Bronchial epithelial cell (primary cell): ENCODE measurements around the gene RAD1. TPM values are rescaled to one million over a fixed set of nuclear protein-coding genes. Genes with fewer than 3 reads are reported as not detected.

ENCODE experiments used
- DNase-seq: peaks from one replicate; pipeline ENCODE4 v3.0.0-alpha.2; 2010; ENCODE audit warnings: low read depth
- FAIRE-seq: peaks from 2 replicates; lab custom pipeline; 2011; peaks lifted over from hg19 to GRCh38; lab: Jason Lieb, UNC
- H3K27me3 ChIP-seq: 2 replicates; pipeline ENCODE4 v1.5.1; 2011; ENCODE audit warnings: low read length; ENCODE audit not compliant: control insufficient read depth, insufficient read depth
- H3K36me3 ChIP-seq: 2 replicates; pipeline ENCODE4 v1.5.1; 2011; ENCODE audit warnings: low read length; ENCODE audit not compliant: control insufficient read depth, insufficient read depth
- H3K4me3 ChIP-seq: 2 replicates; pipeline ENCODE4 v1.5.1; 2011; ENCODE audit warnings: mild to moderate bottlenecking, low read depth, low read length, control low read depth
- CTCF ChIP-seq: IDR thresholded peaks from 2 replicates; pipeline ENCODE4 v1.5.1; 2011; ENCODE audit warnings: mild to moderate bottlenecking, moderate library complexity, low read length, control low read depth, inconsistent platforms; ENCODE audit not compliant: insufficient read depth, severe bottlenecking
- total RNA-seq: library from RNA; depleted of rRNA; stranded (reverse); fragments of >200 nt; gene quantifications from 2 replicates; pipeline ENCODE4 v1.2.1, GENCODE V29; 2014

Gene RAD1
- 14.2 and 15.8 TPM in 2 replicates for total RNA-seq

GRCh38 chr5:34915139-34915855 is at the start of gene RAD1, which contains the start of gene BRIX1:
Gene RAD1 (minus strand): TSS chr5:34915504. CDS start chr5:34914892, 612 bp downstream.
Gene BRIX1 (plus strand): TSS chr5:34915711. CDS start chr5:34915739, 28 bp downstream.
- FAIRE-seq, result no peak
- peak; percentile 92 for DNase-seq
- Histone ChIP-seq H3K4me3 (peak within 1 kb of the TSS; percentile 92), H3K27me3 (no peaks in the 10 kb centered on the region), H3K36me3 (peaks cover 2% of the 10 kb centered on the region)
- TF ChIP-seq CTCF, result no peak

DNA sequence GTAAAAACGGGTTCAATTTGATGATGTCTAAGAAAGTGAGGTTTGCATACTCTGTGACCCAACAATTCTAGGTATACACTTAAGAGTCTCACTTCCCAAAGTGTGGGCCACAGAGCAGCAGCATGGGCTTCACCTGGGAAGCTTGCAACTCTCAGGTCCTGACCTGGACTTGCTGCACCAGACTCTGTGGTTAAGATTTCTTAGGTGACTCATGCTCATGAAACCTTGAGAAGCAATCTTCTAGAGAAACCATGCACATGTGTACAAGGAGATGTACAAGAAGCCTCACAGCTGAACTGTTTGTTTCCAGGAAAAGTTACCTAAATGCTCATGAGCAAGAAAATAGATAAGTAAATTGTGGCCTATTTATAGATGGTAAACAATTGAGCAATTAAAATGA is 44.0 kb upstream of the RAD1 start:
- TF ChIP-seq CTCF, result no peak
- Histone ChIP-seq H3K27me3 (no peaks in the 10 kb centered on the region), H3K4me3 (no peak overlapping the region), H3K36me3 (no peaks in the 10 kb centered on the region)
- FAIRE-seq, result no peak
- DNase-seq, result peak; percentile 70

- no peaks in the 10 kb centered on the region for H3K27me3 ChIP-seq
- no peak for FAIRE-seq
Measured at GRCh38 chr5:34957857-34958690, 42.8 kb upstream of the RAD1 start.

GRCh38 chr5:34957321-34957720 is 42.0 kb upstream of the RAD1 start:
- Histone ChIP-seq H3K27me3 (no peaks in the 10 kb centered on the region), H3K4me3 (no peak overlapping the region), H3K36me3 (no peaks in the 10 kb centered on the region)
- no peak for DNase-seq
- no peak for TF ChIP-seq CTCF
- no peak for FAIRE-seq

More at GRCh38 chr5:34957857-34958690, 42.8 kb upstream of the RAD1 start:
- peak; percentile 53 for TF ChIP-seq CTCF
- peak; percentile 32 for DNase-seq
- no peak overlapping the region for H3K4me3 ChIP-seq
- H3K36me3 ChIP-seq, result no peaks in the 10 kb centered on the region

- DNase-seq (no peak), FAIRE-seq (no peak)
- Histone ChIP-seq H3K4me3 (no peak overlapping the region), H3K36me3 (peaks cover 4% of the 10 kb centered on the region), H3K27me3 (no peaks in the 10 kb centered on the region)
- no peak for TF ChIP-seq CTCF
Measured at GRCh38 chr5:34944460-34945047, 29.2 kb upstream of the RAD1 start.
